ENCODE measurements around the gene FUT7.

Gene FUT7

GRCh38 chr9:137029058-137029936 lies 2.6 kb downstream of the FUT7 start:
- Histone ChIP-seq H3K27ac (peak overlapping the region in 1 of 2 donors; percentile 0), H3K4me3 (peak overlapping the region; percentile 85)
- DNase-seq (ENCODE audit: low spot score), result no peak
- TF ChIP-seq, protein P1, sequence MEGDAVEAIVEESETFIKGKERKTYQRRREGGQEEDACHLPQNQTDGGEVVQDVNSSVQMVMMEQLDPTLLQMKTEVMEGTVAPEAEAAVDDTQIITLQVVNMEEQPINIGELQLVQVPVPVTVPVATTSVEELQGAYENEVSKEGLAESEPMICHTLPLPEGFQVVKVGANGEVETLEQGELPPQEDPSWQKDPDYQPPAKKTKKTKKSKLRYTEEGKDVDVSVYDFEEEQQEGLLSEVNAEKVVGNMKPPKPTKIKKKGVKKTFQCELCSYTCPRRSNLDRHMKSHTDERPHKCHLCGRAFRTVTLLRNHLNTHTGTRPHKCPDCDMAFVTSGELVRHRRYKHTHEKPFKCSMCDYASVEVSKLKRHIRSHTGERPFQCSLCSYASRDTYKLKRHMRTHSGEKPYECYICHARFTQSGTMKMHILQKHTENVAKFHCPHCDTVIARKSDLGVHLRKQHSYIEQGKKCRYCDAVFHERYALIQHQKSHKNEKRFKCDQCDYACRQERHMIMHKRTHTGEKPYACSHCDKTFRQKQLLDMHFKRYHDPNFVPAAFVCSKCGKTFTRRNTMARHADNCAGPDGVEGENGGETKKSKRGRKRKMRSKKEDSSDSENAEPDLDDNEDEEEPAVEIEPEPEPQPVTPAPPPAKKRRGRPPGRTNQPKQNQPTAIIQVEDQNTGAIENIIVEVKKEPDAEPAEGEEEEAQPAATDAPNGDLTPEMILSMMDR (IDR thresholded peaks at IDR 0.05), result peak; percentile 82

DNA sequence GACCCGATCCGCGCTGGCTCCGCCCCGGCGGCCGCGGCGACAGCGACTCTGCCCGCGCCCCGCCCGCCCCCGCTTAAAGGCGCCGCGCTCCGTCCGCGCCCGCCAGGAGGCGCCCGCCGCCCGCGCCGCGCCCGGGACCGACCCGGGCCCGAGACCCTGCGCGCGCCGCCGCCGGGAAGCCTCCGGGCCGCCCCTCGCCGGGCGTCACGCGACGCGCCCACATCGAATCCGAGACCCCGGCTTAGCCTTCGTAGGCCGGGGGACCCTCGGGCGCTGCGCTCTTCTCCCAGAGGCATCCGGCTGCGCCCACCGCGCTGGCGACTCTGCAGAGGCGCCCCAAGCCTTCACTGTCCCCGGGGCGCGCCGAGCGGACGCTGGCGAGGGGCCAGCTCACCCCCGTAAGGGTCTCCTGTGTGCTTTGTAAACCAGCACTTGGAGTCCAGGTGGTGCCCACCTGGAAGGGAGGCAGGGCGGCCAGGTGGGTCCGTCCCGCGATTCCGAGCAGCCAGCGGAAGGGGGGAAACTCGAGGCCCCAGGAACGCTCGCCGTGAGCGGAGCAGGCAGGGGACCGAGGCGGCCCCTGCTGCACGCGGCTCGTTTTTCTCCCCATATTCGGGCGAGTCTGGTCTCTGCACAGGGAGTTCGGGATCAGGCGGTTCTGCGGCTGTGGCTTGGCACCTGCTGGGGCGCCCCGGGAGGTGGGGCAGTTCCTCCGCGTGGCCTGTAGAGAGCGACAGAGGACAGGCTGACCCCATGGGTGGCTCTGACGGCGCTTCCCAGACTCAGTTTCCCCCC lies 3.4 kb downstream of the FUT7 start:
- DNase-seq (ENCODE audit: low spot score), result no peak
- Histone ChIP-seq H3K4me3 (peak overlapping the region; percentile 85), H3K27ac (peak overlapping the region; percentile 64 to 82)
- TF ChIP-seq, protein P1 (IDR thresholded peaks at IDR 0.05), result no peak

GRCh38 chr9:137027369-137028262 lies 4.3 kb downstream of the FUT7 start, which contains the start of gene ABCA2:
ABCA2 (minus strand) TSS chr9:137028237; CDS start chr9:137028140, 97 bp downstream.
- TF ChIP-seq, protein P1 (IDR thresholded peaks at IDR 0.05), result no peak
- Histone ChIP-seq H3K4me3 (peak within 1 kb of the TSS; percentile 85), H3K27ac (peak within 1 kb of the TSS; percentile 64 to 82)
- DNase-seq (ENCODE audit: low spot score), result no peak

- no peak for DNase-seq (ENCODE audit: low spot score)
- H3K4me3 ChIP-seq, result peak overlapping the region; percentile 85
- peak overlapping the region in 1 of 2 donors; percentile 82 for H3K27ac ChIP-seq
- TF ChIP-seq, protein P1 (IDR thresholded peaks at IDR 0.05), result no peak
These were observed 5.1 kb downstream of the FUT7 start for GRCh38 chr9:137026828-137027227.

GRCh38 chr9:137026384-137026783 lies 5.5 kb downstream of the FUT7 start:
- Histone ChIP-seq H3K4me3 (peak overlapping the region; percentile 85), H3K27ac (peak overlapping the region in 1 of 2 donors; percentile 82)
- no peak for DNase-seq (ENCODE audit: low spot score)
- TF ChIP-seq, protein P1 (IDR thresholded peaks at IDR 0.05), result no peak

- no peak for DNase-seq (ENCODE audit: low spot score)
- Histone ChIP-seq H3K27ac (peak overlapping the region in 1 of 2 donors; percentile 38), H3K4me3 (no peak overlapping the region)
- TF ChIP-seq, protein P1 (IDR thresholded peaks at IDR 0.05), result no peak
These were observed 6.3 kb downstream of the FUT7 start for GRCh38 chr9:137025517-137025966.
